H9 (cell line): Measurements from ENCODE around the gene IGF1R. TPM values are rescaled to one million over a fixed set of nuclear protein-coding genes. Genes with fewer than 3 reads are reported as not detected.
A peak's percentile ranks its signal among the peaks of the same experiment; 100 is the strongest.

Experiments used
- DNase-seq: peaks from one replicate; pipeline ENCODE4 v3.0.0-alpha.2; 2017
- H2AFZ ChIP-seq: one replicate; pipeline ENCODE4 v1.6.1; 2013; ENCODE audit warnings: mild to moderate bottlenecking, low read length, control low read depth, moderate library complexity
- H2AK5ac ChIP-seq: 2 replicates; pipeline ENCODE4 v1.6.1; 2013; ENCODE audit warnings: low read length, control low read depth, mixed read lengths; ENCODE audit not compliant: insufficient read length
- H2BK120ac ChIP-seq: one replicate; pipeline ENCODE4 v1.6.1; 2013; ENCODE audit warnings: low read depth, mild to moderate bottlenecking, low read length, control low read depth, inconsistent platforms; ENCODE audit not compliant: poor library complexity, severe bottlenecking
- H2BK12ac ChIP-seq: 2 replicates; pipeline ENCODE4 v1.6.1; 2013; ENCODE audit warnings: low read length, control low read depth, mixed read lengths, low read depth; ENCODE audit not compliant: insufficient read length
- H2BK15ac ChIP-seq: 2 replicates; pipeline ENCODE4 v1.6.1; 2013; ENCODE audit warnings: low read depth, low read length, control low read depth
- H2BK20ac ChIP-seq: one replicate; pipeline ENCODE4 v1.6.1; 2013; ENCODE audit warnings: low read depth, mild to moderate bottlenecking, low read length, control low read depth, inconsistent platforms; ENCODE audit not compliant: poor library complexity, severe bottlenecking
- H2BK5ac ChIP-seq: 2 replicates; pipeline ENCODE4 v1.6.1; 2013; ENCODE audit warnings: low read length, control low read depth, mixed read lengths; ENCODE audit not compliant: insufficient read length
- H3K14ac ChIP-seq: 2 replicates; pipeline ENCODE4 v1.6.1; 2013; ENCODE audit warnings: low read length, control low read depth; ENCODE audit not compliant: insufficient read depth
- H3K18ac ChIP-seq: 2 replicates; pipeline ENCODE4 v1.6.1; 2013; ENCODE audit warnings: low read depth, mild to moderate bottlenecking, mixed read lengths, low read length, control low read depth; ENCODE audit not compliant: insufficient read length
- H3K23ac ChIP-seq: 2 replicates; pipeline ENCODE4 v1.6.1; 2013; ENCODE audit warnings: low read length, control low read depth, mixed read lengths, low read depth; ENCODE audit not compliant: insufficient read length
- H3K23me2 ChIP-seq: 2 replicates; pipeline ENCODE4 v1.6.1; 2013; ENCODE audit warnings: low read depth, mild to moderate bottlenecking, mixed read lengths, low read length, control low read depth; ENCODE audit not compliant: insufficient read length, poor library complexity, severe bottlenecking
- H3K27ac ChIP-seq: 2 replicates; pipeline ENCODE4 v1.5.1; 2013; ENCODE audit warnings: low read length, control low read depth, mixed read lengths, low read depth; ENCODE audit not compliant: insufficient read length
- H3K27me3 ChIP-seq: 2 replicates; pipeline ENCODE4 v1.6.1; 2013; ENCODE audit warnings: low read length, control low read depth, inconsistent platforms; ENCODE audit not compliant: insufficient read depth
- H3K4ac ChIP-seq: 2 replicates; pipeline ENCODE4 v1.6.1; 2013; ENCODE audit warnings: low read depth, mild to moderate bottlenecking, control low read depth, inconsistent platforms, low read length, moderate library complexity
- H3K4me1 ChIP-seq: 2 replicates; pipeline ENCODE4 v1.6.1; 2013; ENCODE audit warnings: low read length, control low read depth, inconsistent platforms; ENCODE audit not compliant: insufficient read depth
- H3K4me2 ChIP-seq: 2 replicates; pipeline ENCODE4 v1.6.1; 2013; ENCODE audit warnings: low read length, control low read depth, mixed read lengths; ENCODE audit not compliant: insufficient read length, insufficient read depth
- H3K56ac ChIP-seq: 2 replicates; pipeline ENCODE4 v1.6.1; 2013; ENCODE audit warnings: low read depth, mild to moderate bottlenecking, mixed read lengths, low read length, control low read depth; ENCODE audit not compliant: insufficient read length
- H3K79me1 ChIP-seq: 2 replicates; pipeline ENCODE4 v1.6.1; 2013; ENCODE audit warnings: low read depth, mild to moderate bottlenecking, moderate library complexity, low read length, control low read depth, inconsistent platforms; ENCODE audit not compliant: insufficient read depth, poor library complexity, severe bottlenecking
- H3K79me2 ChIP-seq: 2 replicates; pipeline ENCODE4 v1.6.1; 2013; ENCODE audit warnings: low read length, control low read depth, inconsistent platforms; ENCODE audit not compliant: insufficient read depth
- H3K9ac ChIP-seq: 2 replicates; pipeline ENCODE4 v1.6.1; 2013; ENCODE audit warnings: low read length, control low read depth, mixed read lengths; ENCODE audit not compliant: insufficient read length; ENCODE audit errors: extremely low read depth
- H3K9me3 ChIP-seq: one replicate; pipeline ENCODE4 v1.6.1; 2013; ENCODE audit warnings: low read depth, low read length, inconsistent platforms; ENCODE audit not compliant: control insufficient read depth
- H3T11ph ChIP-seq: one replicate; pipeline ENCODE4 v1.6.1; 2013; ENCODE audit warnings: mild to moderate bottlenecking, low read length, control low read depth, inconsistent platforms
- H4K20me1 ChIP-seq: one replicate; pipeline ENCODE4 v1.6.1; 2013; ENCODE audit not compliant: control insufficient read depth, insufficient read length, insufficient read depth
- H4K5ac ChIP-seq: 2 replicates; pipeline ENCODE4 v1.6.1; 2013; ENCODE audit warnings: low read depth, mild to moderate bottlenecking, mixed read lengths, low read length, control low read depth; ENCODE audit not compliant: insufficient read length
- H4K8ac ChIP-seq: replicated peaks from 2 replicates; pipeline ENCODE4 v1.6.1; 2013; ENCODE audit warnings: low read length, control low read depth, mixed read lengths, low read depth; ENCODE audit not compliant: insufficient read length
- H4K91ac ChIP-seq: 2 replicates; pipeline ENCODE4 v1.6.1; 2013; ENCODE audit warnings: low read depth, mild to moderate bottlenecking, moderate library complexity, mixed read lengths, low read length, control low read depth; ENCODE audit not compliant: insufficient read length
- H3K27ac Mint-ChIP-seq, 3 experiments: 2 replicates in 2 of 3; 3 replicates in 1 of 3; pipeline ENCODE4 v1.8.0; 2020 to 2021; ENCODE audit warnings: mixed read lengths in 3 of 3, mild to moderate bottlenecking in 1 of 3, moderate library complexity in 1 of 3
- H3K27me3 Mint-ChIP-seq: 2 replicates; pipeline ENCODE4 v1.8.0; 2021; ENCODE audit warnings: low read depth, mild to moderate bottlenecking, moderate library complexity, mixed read lengths
- H3K36me3 Mint-ChIP-seq, 3 experiments: 2 replicates in 2 of 3; 3 replicates in 1 of 3; pipeline ENCODE4 v1.8.0; 2020 to 2021; ENCODE audit warnings: low read depth in 3 of 3, mixed read lengths in 3 of 3; ENCODE audit not compliant: insufficient read depth in 1 of 3
- H3K4me1 Mint-ChIP-seq, 2 experiments: 2 replicates each; pipeline ENCODE4 v1.8.0; 2020; ENCODE audit warnings: mixed read lengths in 2 of 2
- H3K4me3 Mint-ChIP-seq, 2 experiments: 2 replicates in 1 of 2; 3 replicates in 1 of 2; pipeline ENCODE4 v1.8.0; 2020 to 2021; ENCODE audit warnings: mild to moderate bottlenecking in 2 of 2, mixed read lengths in 2 of 2, moderate library complexity in 1 of 2
- H3K9me3 Mint-ChIP-seq, 2 experiments: 2 replicates in 1 of 2; 3 replicates in 1 of 2; pipeline ENCODE4 v1.8.0; 2020; ENCODE audit warnings: mild to moderate bottlenecking in 2 of 2, mixed read lengths in 2 of 2, moderate library complexity in 1 of 2
- CTCF ChIP-seq: fragments of 200-600 bp; sonication (generic); conservative IDR thresholded peaks from 3 replicates; pipeline ENCODE4 v1.8.0; 2021; ENCODE audit warnings: antibody characterized with exemption, mild to moderate bottlenecking
- WGBS: extraction: QIAGEN DNeasy Blood & Tissue Kit; methylation state at CpG from one replicate; pipeline ENCODE4 v1.1.7; 2013; ENCODE audit warnings: missing lambda C conversion rate, low lambda C conversion rate, mixed read lengths; ENCODE audit not compliant: insufficient read length; ENCODE audit errors: extremely low coverage; 5-methylcytosine and 5-hydroxymethylcytosine counted together
- total RNA-seq: library from RNA; stranded (reverse); gene quantifications from 2 replicates; pipeline ENCODE4 v1.2.1, GENCODE V29; 2021

The IGF1R gene
- total RNA-seq, 1 experiment from 2014 or later = 70.0 TPM

DNA sequence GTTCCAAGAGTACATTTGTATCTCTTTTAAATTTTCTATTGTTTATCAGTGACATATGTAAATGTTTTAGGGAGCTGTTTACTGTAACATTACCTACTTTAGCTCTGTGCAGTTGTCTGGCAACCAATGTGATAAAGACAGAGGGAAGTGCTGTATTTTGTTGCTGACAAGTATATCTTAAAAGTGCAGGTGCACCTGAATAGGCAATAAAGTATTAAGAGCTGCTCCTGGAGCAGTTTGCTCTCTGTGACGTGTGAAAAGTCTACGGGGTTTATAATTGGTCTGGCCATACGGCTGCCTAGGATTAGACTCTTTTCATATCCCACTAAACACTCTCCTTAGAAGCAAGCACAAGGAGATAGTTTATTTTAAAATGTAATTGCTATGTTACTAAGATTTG is 178.3 kb downstream of the IGF1R start:
- H2BK12ac ChIP-seq = no peak overlapping the region
- no peaks in the 10 kb centered on the region for H3K27me3 ChIP-seq
- no peak overlapping the region for H3K4me3 Mint-ChIP-seq
- no peak overlapping the region for H2BK120ac ChIP-seq
- no peaks in the 10 kb centered on the region for H3K23me2 ChIP-seq
- H2BK5ac ChIP-seq = no peak overlapping the region
- peak overlapping the region; percentile 62 to 77 (median 66); a peak in 2 of 7 replicates for H3K27ac Mint-ChIP-seq
- H3K9ac ChIP-seq = no peak overlapping the region
- H3K23ac ChIP-seq = no peak overlapping the region
- peaks cover 5% of the 10 kb centered on the region for H3K9me3 ChIP-seq
- peaks cover 18% of the 10 kb centered on the region; the same call in 1 of the 2 replicates for H3K4me1 ChIP-seq
- H3K36me3 Mint-ChIP-seq = peaks cover 24 to 35% (median 29%) of the 10 kb centered on the region in 3 experiments
- H4K91ac ChIP-seq = no peak overlapping the region
- H3K4ac ChIP-seq = no peak overlapping the region
- H2AK5ac ChIP-seq = no peak overlapping the region
- H3T11ph ChIP-seq = no peak overlapping the region
- H3K56ac ChIP-seq = no peak overlapping the region
- peaks cover 73 to 79% of the 10 kb centered on the region in 2 experiments for H3K4me1 Mint-ChIP-seq
- peak overlapping the region; percentile 15 for H3K4me2 ChIP-seq
- H3K79me1 ChIP-seq = peaks cover 8% of the 10 kb centered on the region
- peaks cover 26 to 28% of the 10 kb centered on the region in 2 experiments for H3K9me3 Mint-ChIP-seq
- TF ChIP-seq CTCF = no peak
- no peak overlapping the region for H2BK20ac ChIP-seq
- DNase-seq = no peak
- peaks cover 2% of the 10 kb centered on the region for H4K20me1 ChIP-seq
- H3K79me2 ChIP-seq = peaks cover 23% of the 10 kb centered on the region; the same call in 1 of the 2 replicates
- H2AFZ ChIP-seq = no peak overlapping the region
- H4K8ac ChIP-seq = no peak overlapping the region
- no peak overlapping the region for H3K14ac ChIP-seq
- H3K27ac ChIP-seq = no peak overlapping the region
- no peak overlapping the region for H4K5ac ChIP-seq
- WGBS = no CpG with 5 or more reads among the region's 3 CpGs
- H3K18ac ChIP-seq = no peak overlapping the region
- H3K27me3 Mint-ChIP-seq = no peaks in the 10 kb centered on the region
- no peak overlapping the region for H2BK15ac ChIP-seq
